Heart right ventricle (tissue), 16 donors: ENCODE measurements around the gene SRSF4. TPM values are rescaled to one million over a fixed set of nuclear protein-coding genes. Genes with fewer than 3 reads are reported as not detected.
A peak's percentile ranks its signal among the peaks of the same experiment; 100 is the strongest.

ENCODE experiments used
- ATAC-seq, 8 donors: fragments of 200-7000 bp; cut with Tn5 transposase; one replicate each; pipeline ENCODE4 v1.9.1; 2020; ENCODE audit warnings: mild to moderate bottlenecking in 8 of 8, moderate library complexity in 8 of 8, moderate number of reproducible peaks in 1 of 8
- DNase-seq, 2 donors: peaks; one replicate each; pipeline ENCODE4 v3.0.0-alpha.2; 2020
- H3K27ac ChIP-seq, 10 donors: fragments of 200-600 bp; sonication (generic) in 2 of 10; one replicate each; pipeline versions ENCODE4 v1.5.0 to v1.8.0; 2020 to 2022; ENCODE audit warnings: mild to moderate bottlenecking in 3 of 10
- H3K27me3 ChIP-seq, 7 donors: fragments of 200-600 bp; one replicate each; pipeline ENCODE4 v1.8.0; 2021 to 2022; ENCODE audit warnings: mild to moderate bottlenecking in 2 of 7
- H3K36me3 ChIP-seq, 9 donors: fragments of 200-600 bp; sonication (generic) in 1 of 9; one replicate each; pipeline versions ENCODE4 v1.5.0 to v1.8.0; 2020 to 2022; ENCODE audit warnings: mild to moderate bottlenecking in 2 of 9
- H3K4me1 ChIP-seq, 9 donors: fragments of 200-600 bp; sonication (generic) in 1 of 9; one replicate each; pipeline versions ENCODE4 v1.5.0 to v1.8.0; 2020 to 2022; ENCODE audit warnings: mild to moderate bottlenecking in 4 of 9
- H3K4me3 ChIP-seq, 10 donors: fragments of 200-600 bp; sonication (generic) in 2 of 10; one replicate each; pipeline versions ENCODE4 v1.5.0 to v1.8.0; 2020 to 2022; ENCODE audit warnings: mild to moderate bottlenecking in 7 of 10, moderate library complexity in 2 of 10
- H3K9me3 ChIP-seq, 11 donors: fragments of 200-600 bp in 10 of 11; sonication (generic) in 2 of 11; one replicate each; pipeline versions ENCODE4 v1.5.0 to v1.8.0; 2013 to 2022; ENCODE audit warnings: mild to moderate bottlenecking in 2 of 11, control low read depth in 1 of 11, moderate library complexity in 1 of 11
- CTCF ChIP-seq, 9 donors: fragments of 200-600 bp; sonication (generic) in 2 of 9; IDR thresholded peaks; one replicate each; pipeline versions ENCODE4 v1.5.0 to v1.8.0; 2021 to 2022; ENCODE audit warnings: antibody characterized with exemption in 9 of 9, mild to moderate bottlenecking in 5 of 9, moderate library complexity in 1 of 9
- WGBS, 2 donors: extraction: QIAGEN DNeasy Blood & Tissue Kit; methylation state at CpG; one replicate each; pipeline ENCODE4 v1.1.7; 2013; ENCODE audit warnings: inconsistent platforms in 1 of 2; 5-methylcytosine and 5-hydroxymethylcytosine counted together
- intact Hi-C, 10 donors: fragments of 100-400 bp; cut with DNase I; formaldehyde crosslinking; loops; one replicate each; pipeline versions ENCODE4 v1.11.1 to v1.14.2; 2022
- polyA plus RNA-seq, 2 donors: library from polyadenylated mRNA; stranded (reverse); fragments of 200-250 nt; gene quantifications; one replicate each; pipeline ENCODE4 v1.2.3, GENCODE V29; 2013
- total RNA-seq, 10 donors: library from RNA; stranded (reverse); fragmentation: NEBNext Ultra II Directional in 3 of 10; extraction: Animal tissue kit (Norgen Biotek cat#: 25700) in 3 of 10; gene quantifications; one replicate each; pipeline versions ENCODE4 v1.2.1 to v1.2.4, GENCODE V29; 2021 to 2023
- donor health status: Arrhythmogenic right ventricular cardiomyopathy.
- donor health status: ischemic (EF 13 %, LVEDD 7.1; RV severe dilation, severe dysfunction).
- donor health status: healthy with polysubstance abuse.
- donor health status: DM: no; HTN: yes; CAD: no.
- donor health status: DM: no; HTN: no; CAD: no.
- donor health status: ischemic (EF 25% LVEDD 6.9; RV normal size, moderate dysfunction).
- donor health status: ischemic (EF 25% LVEDD 5.7; RV mildly dilated, moderate dysfunction).
- donor health status: healthy.
- donor health status: DM: yes; HTN: yes; CAD: no.
- donor health status: Ischemic cardiomyopathy.
- donor health status: ischemic (EF 35%, LVEDD 5.7; RV mildly dilated, moderate dysfunction).
- donor health status: nonischemic (EF 11% LVEDD 7.7; RV severe dilation, severe dysfunction).
- donor health status: DM: yes; HTN: yes; CAD: no.
- donor health status: PGD.
- donor health status: ischemic (EF 29% LVEDD 5.4; RV normal size, mild dysfunction).
- donor health status: nonischemic (EF 23%, LVEDD 6.1; RV moderate dilation, normal function).

The SRSF4 gene
- total and polyA plus RNA-seq, 12 donors = 40.8 to 67.8 (median 49.0) TPM

GRCh38 chr1:29129916-29130315 is 51.8 kb downstream of the SRSF4 start:
- Histone ChIP-seq H3K4me3 (no peak overlapping the region), H3K9me3 (no peaks in the 10 kb centered on the region), H3K27ac (no peak overlapping the region), H3K27me3 (peaks cover 0 to 35% (median 0%) of the 10 kb centered on the region in 7 donors), H3K36me3 (no peaks in the 10 kb centered on the region), H3K4me1 (peaks cover 0 to 28% (median 10%) of the 10 kb centered on the region in 9 donors)
- no peak for TF ChIP-seq CTCF (IDR thresholded peaks at IDR 0.05)
- intact Hi-C loops = loop anchor here in 1 of 10 donors (10.0 kb wide), 1 partner anchor 45 kb away; no protein-coding TSS in a partner anchor
- 84 to 92% methylated on average over 5 of the region's 5 CpGs for WGBS, 2 donors
- DNase-seq = no peak
- no peak for ATAC-seq

GRCh38 chr1:29128739-29129138 is 53.0 kb downstream of the SRSF4 start:
- intact Hi-C loops = loop anchor here in 1 of 10 donors (10.0 kb wide), 1 partner anchor 46 kb away; no protein-coding TSS in a partner anchor
- Histone ChIP-seq H3K27ac (no peak overlapping the region), H3K27me3 (peaks cover 0 to 35% (median 0%) of the 10 kb centered on the region in 7 donors), H3K36me3 (no peaks in the 10 kb centered on the region), H3K4me1 (peaks cover 0 to 19% (median 12%) of the 10 kb centered on the region in 9 donors), H3K9me3 (no peaks in the 10 kb centered on the region), H3K4me3 (no peak overlapping the region)
- DNase-seq (no peak), ATAC-seq (no peak)
- no peak for TF ChIP-seq CTCF (IDR thresholded peaks at IDR 0.05)
- 88 to 93% methylated on average over 6 of the region's 6 CpGs for WGBS, 2 donors

DNA sequence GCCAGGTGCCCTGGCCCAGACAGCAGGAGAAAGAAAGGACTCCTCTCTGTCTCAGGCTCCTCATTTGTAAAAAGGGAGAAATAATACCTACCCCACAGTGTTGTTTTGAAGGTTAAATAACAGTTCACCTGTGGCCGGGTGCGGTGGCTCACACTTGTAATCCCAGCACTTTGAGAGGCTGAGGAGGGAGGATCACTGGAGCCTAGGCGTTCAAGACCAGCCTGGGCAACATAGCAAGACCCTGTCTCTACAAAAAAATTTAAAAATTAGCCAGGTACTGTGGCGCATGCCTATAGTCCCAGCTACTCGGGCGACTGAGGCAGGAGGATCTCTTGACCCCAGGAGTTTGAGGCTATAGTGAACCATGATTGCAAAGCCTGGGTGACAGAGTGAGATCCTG is 55.5 kb downstream of the SRSF4 start:
- ATAC-seq (no peak), DNase-seq (no peak)
- WGBS, 2 donors = 97 to 99% methylated on average over 6 of the region's 6 CpGs
- Histone ChIP-seq H3K36me3 (no peaks in the 10 kb centered on the region), H3K27ac (no peak overlapping the region), H3K4me3 (no peak overlapping the region), H3K4me1 (peaks cover 6 to 33% (median 28%) of the 10 kb centered on the region in 9 donors), H3K27me3 (peaks cover 0 to 52% (median 18%) of the 10 kb centered on the region in 7 donors), H3K9me3 (no peaks in the 10 kb centered on the region)
- intact Hi-C loops = loop anchor here in 1 of 10 donors (10.0 kb wide), 1 partner anchor 49 kb away; no protein-coding TSS in a partner anchor
- TF ChIP-seq CTCF (IDR thresholded peaks at IDR 0.05) = no peak

- Histone ChIP-seq H3K27me3 (peaks cover 0 to 56% (median 18%) of the 10 kb centered on the region in 7 donors), H3K4me3 (peak overlapping the region in 1 of 10 donors; percentile 71), H3K36me3 (no peaks in the 10 kb centered on the region), H3K9me3 (no peaks in the 10 kb centered on the region), H3K4me1 (peaks cover 6 to 36% (median 28%) of the 10 kb centered on the region in 9 donors), H3K27ac (peak overlapping the region in 4 of 10 donors; percentile 94 to 97 (median 95))
- ATAC-seq (no peak), DNase-seq (no peak)
- TF ChIP-seq CTCF (IDR thresholded peaks at IDR 0.05) = no peak
- 86 to 91% methylated on average over 6 of the region's 6 CpGs for WGBS, 2 donors
- intact Hi-C loops = loop anchor here in 2 of 10 donors (1.0 to 10.0 kb wide), 2 partner anchors 49 to 78 kb away; no protein-coding TSS in a partner anchor
Observed at GRCh38 chr1:29125788-29126187, 55.9 kb downstream of the SRSF4 start.
